GM12801 (cell line): Measurements from ENCODE around the gene OR2A7.
"Not testable (repeated sequence)": the region's sequence is repeated elsewhere in the genome, so short reads cannot be mapped to it uniquely, and the experiment has no call there.

Experiments used
- TF ChIP-seq, protein P1 (sequence below): IDR thresholded peaks from one replicate; pipeline ENCODE4 v1.5.1; 2011; ENCODE audit warnings: control low read depth; ENCODE audit not compliant: insufficient read length; ENCODE audit errors: extremely low read depth

Gene OR2A7, protein sequence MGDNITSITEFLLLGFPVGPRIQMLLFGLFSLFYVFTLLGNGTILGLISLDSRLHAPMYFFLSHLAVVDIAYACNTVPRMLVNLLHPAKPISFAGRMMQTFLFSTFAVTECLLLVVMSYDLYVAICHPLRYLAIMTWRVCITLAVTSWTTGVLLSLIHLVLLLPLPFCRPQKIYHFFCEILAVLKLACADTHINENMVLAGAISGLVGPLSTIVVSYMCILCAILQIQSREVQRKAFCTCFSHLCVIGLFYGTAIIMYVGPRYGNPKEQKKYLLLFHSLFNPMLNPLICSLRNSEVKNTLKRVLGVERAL

DNA sequence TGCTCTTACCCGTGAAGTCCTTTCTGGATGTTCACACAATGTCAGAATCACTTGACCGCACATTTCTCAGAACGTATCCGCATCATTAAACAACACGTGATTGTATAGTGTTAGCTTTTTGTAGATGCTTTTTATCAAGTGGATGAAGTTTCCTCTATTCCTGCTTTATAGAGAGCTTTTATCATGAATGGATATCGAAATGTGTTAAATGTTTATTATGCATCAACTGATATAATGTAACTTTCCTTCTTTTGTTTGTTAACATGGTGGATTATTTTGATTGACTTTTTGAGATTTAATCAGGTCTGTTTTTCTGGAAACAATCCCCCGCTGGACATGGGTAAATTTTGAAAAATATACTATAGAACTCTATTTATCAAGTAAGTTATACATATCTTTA lies at the start of gene OR2A7:
TSS of gene OR2A7 (minus strand) at position 101 of the 400 bp plus-strand sequence. CDS start 5,164 bp downstream, outside the sequence.
- TF ChIP-seq, protein P1, sequence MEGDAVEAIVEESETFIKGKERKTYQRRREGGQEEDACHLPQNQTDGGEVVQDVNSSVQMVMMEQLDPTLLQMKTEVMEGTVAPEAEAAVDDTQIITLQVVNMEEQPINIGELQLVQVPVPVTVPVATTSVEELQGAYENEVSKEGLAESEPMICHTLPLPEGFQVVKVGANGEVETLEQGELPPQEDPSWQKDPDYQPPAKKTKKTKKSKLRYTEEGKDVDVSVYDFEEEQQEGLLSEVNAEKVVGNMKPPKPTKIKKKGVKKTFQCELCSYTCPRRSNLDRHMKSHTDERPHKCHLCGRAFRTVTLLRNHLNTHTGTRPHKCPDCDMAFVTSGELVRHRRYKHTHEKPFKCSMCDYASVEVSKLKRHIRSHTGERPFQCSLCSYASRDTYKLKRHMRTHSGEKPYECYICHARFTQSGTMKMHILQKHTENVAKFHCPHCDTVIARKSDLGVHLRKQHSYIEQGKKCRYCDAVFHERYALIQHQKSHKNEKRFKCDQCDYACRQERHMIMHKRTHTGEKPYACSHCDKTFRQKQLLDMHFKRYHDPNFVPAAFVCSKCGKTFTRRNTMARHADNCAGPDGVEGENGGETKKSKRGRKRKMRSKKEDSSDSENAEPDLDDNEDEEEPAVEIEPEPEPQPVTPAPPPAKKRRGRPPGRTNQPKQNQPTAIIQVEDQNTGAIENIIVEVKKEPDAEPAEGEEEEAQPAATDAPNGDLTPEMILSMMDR, result not testable (repeated sequence)

DNA sequence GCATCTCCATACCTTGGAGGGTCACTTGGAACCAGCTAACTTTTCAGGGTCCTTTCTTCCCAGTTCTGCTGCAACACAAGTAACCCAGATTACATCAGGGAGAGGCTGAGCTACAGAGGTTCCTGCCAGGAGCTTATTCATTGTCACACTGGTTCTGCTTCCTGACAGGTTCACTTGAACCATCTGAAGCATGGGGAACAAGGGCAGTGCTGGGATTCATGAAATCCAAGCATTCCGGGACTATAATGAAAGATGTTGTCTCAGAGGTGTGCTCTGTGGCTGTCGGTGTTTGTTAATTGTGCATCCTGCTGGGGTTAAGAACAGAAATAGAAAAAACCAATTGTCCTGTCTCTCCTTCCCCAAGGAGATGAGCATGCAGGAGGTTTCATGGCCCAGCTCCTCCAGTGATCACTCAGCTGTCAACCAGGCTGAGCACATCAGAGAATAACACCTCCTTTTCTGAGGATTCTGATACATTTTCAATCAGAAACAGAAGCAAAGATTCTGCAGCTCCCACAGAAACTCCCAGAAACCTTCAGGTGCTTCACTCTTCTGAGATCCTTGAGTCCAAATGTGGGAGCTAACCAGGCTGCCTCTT lies 47.4 kb upstream of the OR2A7 start, which contains the start of gene OR2A1:
TSS of gene OR2A1 (plus strand) at position 548 of the 598 bp plus-strand sequence. CDS start 5,706 bp downstream, outside the sequence.
- TF ChIP-seq, protein P1, result not testable (repeated sequence)

DNA sequence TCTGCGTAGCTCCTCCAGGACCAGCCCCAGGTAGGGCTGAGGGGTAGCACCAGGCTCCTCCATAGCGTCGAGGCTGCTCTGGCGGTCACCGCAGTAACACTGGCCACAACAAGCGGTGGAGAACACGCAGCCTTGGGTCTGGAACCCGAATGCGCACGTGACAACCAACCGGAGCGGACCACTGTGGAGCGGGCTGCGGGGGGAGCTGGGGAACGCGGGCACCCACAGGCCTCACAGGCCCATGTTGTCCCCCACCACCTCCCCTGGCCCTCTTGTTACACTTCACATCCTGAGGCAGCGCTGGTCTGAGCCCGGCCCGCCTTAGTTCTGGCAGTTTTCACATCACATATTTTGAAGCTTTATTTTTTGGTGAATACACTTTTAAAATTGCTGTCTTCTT lies 4.6 kb upstream of the OR2A7 start, which contains the start of gene CTAGE8:
TSS of gene CTAGE8 (minus strand) at position 101 of the 400 bp plus-strand sequence. CDS start at position 63, 38 bp downstream.
- TF ChIP-seq, protein P1, result not testable (repeated sequence)

DNA sequence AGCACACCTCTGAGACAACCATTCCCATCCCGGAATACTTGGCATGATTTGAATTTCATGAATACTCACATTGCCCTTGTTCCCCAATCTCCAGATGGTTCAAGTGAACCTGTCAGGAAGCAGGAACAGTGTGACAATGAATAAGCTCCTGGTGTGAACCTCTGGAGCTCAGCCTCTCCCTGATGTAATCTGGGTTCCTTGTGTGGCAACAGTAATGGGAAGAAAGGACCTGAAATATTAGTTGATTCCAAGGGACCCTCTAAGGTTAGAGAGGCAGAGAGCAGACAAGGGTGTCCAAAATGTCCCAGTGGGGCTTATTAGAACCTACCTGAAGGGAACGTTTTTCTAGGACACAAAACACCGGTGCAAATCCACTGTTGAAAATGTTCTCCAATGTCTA lies 8.5 kb downstream of the OR2A7 start:
- TF ChIP-seq, protein P1, result no peak

DNA sequence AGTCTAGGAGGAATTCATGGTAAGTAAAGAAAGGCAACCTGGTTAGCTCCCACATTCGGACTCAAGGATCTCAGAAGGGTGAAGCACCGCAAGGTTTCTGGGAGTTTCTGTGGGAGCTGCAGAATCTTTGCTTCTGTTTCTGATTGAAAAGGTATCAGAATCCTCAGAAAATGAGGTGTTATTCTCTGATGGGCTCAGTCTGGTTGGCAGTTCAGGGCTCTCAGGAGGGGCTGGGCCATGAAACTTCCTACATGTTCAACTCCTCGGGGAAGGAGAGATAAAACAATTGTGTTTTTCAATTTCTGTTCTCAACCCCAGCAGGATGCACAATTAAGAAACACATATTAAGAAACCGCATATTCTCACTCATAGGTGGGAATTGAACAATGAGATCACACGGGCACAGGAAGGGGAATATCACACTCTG lies 9.1 kb downstream of the OR2A7 start:
- TF ChIP-seq, protein P1, result no peak

DNA sequence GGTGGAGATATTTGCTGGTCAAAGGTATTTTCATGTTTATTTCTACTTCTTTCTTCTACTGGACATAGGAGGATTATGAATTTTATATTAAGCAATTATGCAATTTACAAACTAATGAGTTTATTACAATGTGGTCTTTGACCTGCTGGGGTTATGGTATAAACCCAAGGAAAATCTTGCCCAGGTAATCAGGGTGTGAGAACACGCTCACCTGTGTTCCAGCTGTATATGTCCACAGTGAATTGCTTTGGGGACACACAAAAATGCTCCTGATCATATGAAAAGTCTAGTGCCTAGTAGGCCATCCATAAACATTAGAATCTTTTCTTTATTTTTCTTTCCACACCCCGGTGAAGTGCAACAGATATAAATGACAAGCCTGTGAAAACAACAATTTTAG lies 25.2 kb downstream of the OR2A7 start, which contains the start of gene OR2A42:
TSS of gene OR2A42 (minus strand) at position 241 of the 400 bp plus-strand sequence. CDS start 6,762 bp downstream, outside the sequence.
- TF ChIP-seq, protein P1, result not testable (repeated sequence)
